ENCODE results near the gene AGAP1. TPM values are rescaled to one million over a fixed set of nuclear protein-coding genes. Genes with fewer than 3 reads are reported as not detected.

Gene AGAP1
- total RNA-seq, 1 donor from 2014 or later: 36.2 TPM

GRCh38 chr2:235843591-235844395, 349.9 kb downstream of the AGAP1 start:
- intact Hi-C loops (cut with DNase I): no loop called here
- Histone ChIP-seq H3K4me3 (no peak overlapping the region), H3K9me3 (no peaks in the 10 kb centered on the region), H3K27me3 (ENCODE audit: low read depth) (no peaks in the 10 kb centered on the region), H3K27ac (no peak overlapping the region), H3K36me3 (no peaks in the 10 kb centered on the region), H3K4me1 (no peaks in the 10 kb centered on the region)
- ATAC-seq: no peak
- DNase-seq: no peak
- TF ChIP-seq, protein P1, sequence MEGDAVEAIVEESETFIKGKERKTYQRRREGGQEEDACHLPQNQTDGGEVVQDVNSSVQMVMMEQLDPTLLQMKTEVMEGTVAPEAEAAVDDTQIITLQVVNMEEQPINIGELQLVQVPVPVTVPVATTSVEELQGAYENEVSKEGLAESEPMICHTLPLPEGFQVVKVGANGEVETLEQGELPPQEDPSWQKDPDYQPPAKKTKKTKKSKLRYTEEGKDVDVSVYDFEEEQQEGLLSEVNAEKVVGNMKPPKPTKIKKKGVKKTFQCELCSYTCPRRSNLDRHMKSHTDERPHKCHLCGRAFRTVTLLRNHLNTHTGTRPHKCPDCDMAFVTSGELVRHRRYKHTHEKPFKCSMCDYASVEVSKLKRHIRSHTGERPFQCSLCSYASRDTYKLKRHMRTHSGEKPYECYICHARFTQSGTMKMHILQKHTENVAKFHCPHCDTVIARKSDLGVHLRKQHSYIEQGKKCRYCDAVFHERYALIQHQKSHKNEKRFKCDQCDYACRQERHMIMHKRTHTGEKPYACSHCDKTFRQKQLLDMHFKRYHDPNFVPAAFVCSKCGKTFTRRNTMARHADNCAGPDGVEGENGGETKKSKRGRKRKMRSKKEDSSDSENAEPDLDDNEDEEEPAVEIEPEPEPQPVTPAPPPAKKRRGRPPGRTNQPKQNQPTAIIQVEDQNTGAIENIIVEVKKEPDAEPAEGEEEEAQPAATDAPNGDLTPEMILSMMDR (IDR thresholded peaks at IDR 0.05): no peak

DNA sequence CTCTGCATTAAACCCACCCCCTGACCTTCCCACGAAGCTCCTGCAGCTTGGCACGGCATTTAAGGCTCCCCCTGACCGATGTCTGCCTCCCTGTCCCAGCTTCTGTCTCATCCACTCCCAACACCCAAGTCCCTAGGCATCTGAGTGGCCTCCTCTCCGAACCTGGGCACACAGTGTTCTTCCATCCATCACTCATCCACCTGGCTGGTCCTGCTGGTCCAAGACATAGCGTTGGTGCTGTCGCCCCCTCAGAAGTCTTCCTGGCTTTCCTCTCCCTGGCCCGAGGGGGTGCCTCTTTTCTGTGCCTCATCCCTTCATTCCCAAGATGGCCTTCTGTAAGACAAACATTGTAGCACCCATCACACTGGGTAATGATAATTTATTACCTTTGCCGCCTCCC, 350.7 kb downstream of the AGAP1 start:
- Histone ChIP-seq H3K4me1 (no peaks in the 10 kb centered on the region), H3K4me3 (no peak overlapping the region), H3K36me3 (no peaks in the 10 kb centered on the region), H3K9me3 (no peaks in the 10 kb centered on the region), H3K27me3 (ENCODE audit: low read depth) (no peaks in the 10 kb centered on the region), H3K27ac (no peak overlapping the region)
- intact Hi-C loops (cut with DNase I): no loop called here
- DNase-seq: no peak
- TF ChIP-seq, protein P1 (IDR thresholded peaks at IDR 0.05): no peak
- ATAC-seq: no peak

- H3K4me3 ChIP-seq: no peak overlapping the region
- DNase-seq (no peak), ATAC-seq (no peak)
- H3K36me3 ChIP-seq: no peaks in the 10 kb centered on the region
- H3K9me3 ChIP-seq: no peaks in the 10 kb centered on the region
- H3K27me3 ChIP-seq (ENCODE audit: low read depth): no peaks in the 10 kb centered on the region
- TF ChIP-seq, protein P1 (IDR thresholded peaks at IDR 0.05): no peak
- no peaks in the 10 kb centered on the region for H3K4me1 ChIP-seq
- intact Hi-C loops (cut with DNase I): no loop called here
- no peak overlapping the region for H3K27ac ChIP-seq
Observed at GRCh38 chr2:235845245-235845644, 351.4 kb downstream of the AGAP1 start.

DNA sequence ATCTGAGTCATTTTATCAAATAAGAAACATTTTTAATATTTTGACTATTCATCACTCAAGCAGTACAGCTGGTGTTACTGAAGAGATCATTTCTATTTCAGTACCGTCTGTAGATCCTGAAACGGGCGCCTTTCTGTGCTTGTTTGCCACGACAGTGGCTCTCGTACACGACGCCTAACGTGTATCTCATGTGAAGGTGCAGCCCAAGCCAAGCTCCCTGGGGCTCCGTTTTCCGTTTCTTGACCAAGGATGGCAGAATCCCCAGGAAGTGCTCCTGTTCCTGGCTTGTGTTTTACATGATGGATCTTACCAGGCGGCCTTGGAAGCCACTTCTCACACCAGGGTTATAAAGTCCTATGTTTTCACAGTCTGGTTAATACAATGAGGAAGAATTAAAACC, 353.7 kb downstream of the AGAP1 start:
- TF ChIP-seq, protein P1 (IDR thresholded peaks at IDR 0.05): no peak
- no peak for ATAC-seq
- H3K36me3 ChIP-seq: no peaks in the 10 kb centered on the region
- no peaks in the 10 kb centered on the region for H3K27me3 ChIP-seq (ENCODE audit: low read depth)
- DNase-seq: no peak
- no peak overlapping the region for H3K4me3 ChIP-seq
- no peaks in the 10 kb centered on the region for H3K4me1 ChIP-seq
- intact Hi-C loops (cut with DNase I): no loop called here
- H3K9me3 ChIP-seq: no peaks in the 10 kb centered on the region
- no peak overlapping the region for H3K27ac ChIP-seq

GRCh38 chr2:235848055-235848454, 354.2 kb downstream of the AGAP1 start:
- TF ChIP-seq, protein P1 (IDR thresholded peaks at IDR 0.05): no peak
- no peaks in the 10 kb centered on the region for H3K27me3 ChIP-seq (ENCODE audit: low read depth)
- H3K36me3 ChIP-seq: no peaks in the 10 kb centered on the region
- H3K9me3 ChIP-seq: no peaks in the 10 kb centered on the region
- DNase-seq: no peak
- no peak overlapping the region for H3K4me3 ChIP-seq
- no peaks in the 10 kb centered on the region for H3K4me1 ChIP-seq
- no peak for ATAC-seq
- intact Hi-C loops (cut with DNase I): no loop called here
- H3K27ac ChIP-seq: no peak overlapping the region

All from lower lobe of right lung (tissue), 2 donors.